ENCODE data around the gene NUTM2F.
"Not testable (repeated sequence)": the region's sequence is repeated elsewhere in the genome, so short reads cannot be mapped to it uniquely, and the experiment has no call there.

The NUTM2F gene

DNA sequence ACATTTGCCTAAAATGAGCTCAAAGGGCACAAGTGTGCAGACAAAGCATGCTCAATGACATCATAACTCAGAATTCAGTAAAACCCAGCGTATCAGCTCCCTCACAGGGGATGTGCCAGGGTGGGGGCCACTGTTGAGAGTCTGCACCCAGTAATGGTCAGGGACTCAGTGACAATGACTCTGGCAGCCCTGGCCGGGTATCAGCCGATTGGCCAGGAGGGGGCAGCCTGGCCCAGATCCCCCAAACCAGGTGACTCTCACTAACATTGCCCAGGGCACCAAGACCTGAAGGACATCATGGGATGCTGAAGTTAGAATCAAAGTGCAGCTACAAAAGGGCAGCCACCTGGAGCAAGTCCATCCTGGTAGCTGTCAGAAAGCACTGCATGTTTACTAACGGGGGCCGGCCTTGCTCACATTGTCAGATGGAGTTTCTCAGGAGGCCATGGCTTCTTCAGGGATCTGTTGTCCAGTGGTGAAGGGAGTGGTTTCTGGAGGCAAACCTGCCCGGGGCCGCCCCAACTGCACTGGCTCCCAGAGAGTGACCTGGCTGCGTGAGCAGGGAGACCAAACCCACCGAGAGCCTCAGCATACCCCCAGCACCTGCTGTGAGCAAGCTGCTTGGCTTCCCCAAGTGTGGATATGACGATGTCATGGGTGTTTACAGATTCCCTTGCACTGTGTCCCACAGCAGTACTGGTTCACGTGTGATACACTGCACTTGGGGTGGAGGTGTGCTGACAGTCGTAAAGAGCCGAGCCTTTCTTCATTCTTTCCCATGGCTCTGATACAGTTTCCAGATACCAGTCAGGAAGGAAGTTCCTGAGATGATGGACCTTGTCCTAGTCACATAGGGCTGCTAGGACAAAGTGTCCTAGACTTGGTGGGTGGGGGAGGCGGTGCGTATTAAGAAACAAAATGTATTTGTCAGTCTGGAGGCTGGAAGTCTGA lies 13.1 kb downstream of the NUTM2F start:
- not testable (repeated sequence) for DNase-seq

DNA sequence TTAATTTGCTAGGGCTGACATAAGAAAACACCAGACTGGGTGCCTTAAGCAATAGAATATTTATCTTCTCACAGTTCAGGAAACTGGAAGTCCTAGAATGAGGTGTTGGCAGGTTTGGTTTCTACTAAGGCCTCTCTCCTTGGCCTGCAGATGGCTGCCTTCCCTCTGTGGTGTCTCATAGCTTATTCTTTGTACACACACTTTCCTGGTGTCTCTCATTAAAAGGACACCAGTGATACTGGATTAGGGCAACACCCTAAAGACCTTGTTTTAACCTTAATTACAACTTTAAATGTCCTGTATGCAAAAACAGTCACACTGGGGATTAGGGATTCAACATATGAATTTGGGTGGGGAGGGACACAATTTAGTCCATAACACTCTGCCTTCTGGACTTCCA lies 25.1 kb downstream of the NUTM2F start:
- DNase-seq, result no peak

GRCh38 chr9:94302426-94302825 lies 26.0 kb downstream of the NUTM2F start:
- no peak for DNase-seq

GRCh38 chr9:94301583-94301982 lies 26.9 kb downstream of the NUTM2F start:
- DNase-seq, result no peak

GRCh38 chr9:94300470-94301301 lies 27.8 kb downstream of the NUTM2F start:
- no peak for DNase-seq

DNA sequence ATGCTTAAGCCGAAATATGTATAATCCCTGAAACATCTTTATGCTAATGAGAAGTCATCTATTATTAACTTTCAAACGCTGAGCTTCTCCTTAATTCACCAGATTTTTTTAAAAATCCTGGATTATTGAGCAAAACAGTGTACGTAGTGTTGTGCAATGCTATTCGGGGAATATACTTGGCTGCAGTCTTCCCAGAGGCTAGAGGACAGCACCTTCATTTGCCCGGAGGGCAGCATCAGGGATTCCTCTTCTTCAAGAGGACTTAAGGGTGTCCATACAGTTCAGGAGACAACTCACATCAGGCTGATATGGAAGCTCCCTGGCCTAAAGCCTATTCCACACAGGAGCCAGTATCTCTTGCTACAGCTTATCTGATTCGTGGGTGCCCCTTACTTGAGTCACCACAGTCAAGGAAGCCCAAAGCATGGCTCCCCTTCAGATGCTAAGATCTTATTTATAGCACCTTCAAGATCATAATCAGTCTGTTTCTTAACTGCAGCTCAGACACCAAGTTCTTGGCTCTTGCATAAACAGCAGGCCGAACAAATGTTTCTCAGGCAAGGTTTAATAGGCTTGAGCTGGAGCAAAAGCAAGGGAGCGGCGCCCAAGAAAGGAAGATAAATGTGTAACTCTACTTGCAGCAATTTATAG lies 29.4 kb downstream of the NUTM2F start:
- no peak for DNase-seq

GRCh38 chr9:94289691-94290090 lies 38.8 kb downstream of the NUTM2F start:
- DNase-seq, result no peak

- no peak for DNase-seq
Measured at GRCh38 chr9:94287877-94288513, 40.4 kb downstream of the NUTM2F start.

DNA sequence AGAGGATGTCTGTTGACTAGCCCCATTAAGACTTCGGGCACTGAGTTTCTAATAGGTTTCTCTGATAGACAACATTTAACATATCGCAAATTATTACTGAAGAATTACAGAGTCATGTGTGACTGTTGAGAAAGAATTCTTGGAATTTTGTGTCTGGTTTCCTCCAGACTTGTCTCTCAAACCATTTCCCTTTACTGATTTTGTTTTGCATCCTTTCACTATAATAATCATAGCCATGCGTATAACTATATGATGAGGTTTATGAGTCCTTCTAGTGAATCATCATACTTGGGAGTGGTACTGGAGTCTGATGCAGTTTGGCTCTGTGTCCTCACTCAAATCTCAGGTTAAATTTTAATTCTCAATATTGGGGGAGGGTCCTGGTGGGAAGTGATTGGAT lies 42.3 kb downstream of the NUTM2F start:
- no peak for DNase-seq

DNA sequence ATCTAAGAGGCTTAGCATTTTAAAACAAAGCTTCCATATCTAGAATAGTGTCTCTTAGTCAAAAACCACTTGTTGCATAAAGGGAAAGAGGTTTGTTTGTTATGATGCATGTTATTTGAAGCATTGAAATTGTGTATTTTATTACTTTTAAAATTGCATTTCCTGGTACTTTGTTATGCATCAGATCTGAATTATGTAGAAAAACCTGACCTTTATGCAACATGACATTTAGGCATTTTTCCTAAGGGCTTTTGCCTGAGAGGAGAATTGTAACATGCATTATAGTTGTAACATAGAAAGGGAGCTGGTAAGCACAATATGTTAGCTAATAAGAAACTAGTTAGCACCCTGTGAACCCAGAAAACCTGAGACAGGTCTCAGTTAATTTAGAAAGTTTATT lies 47.3 kb downstream of the NUTM2F start:
- DNase-seq, result no peak

DNA sequence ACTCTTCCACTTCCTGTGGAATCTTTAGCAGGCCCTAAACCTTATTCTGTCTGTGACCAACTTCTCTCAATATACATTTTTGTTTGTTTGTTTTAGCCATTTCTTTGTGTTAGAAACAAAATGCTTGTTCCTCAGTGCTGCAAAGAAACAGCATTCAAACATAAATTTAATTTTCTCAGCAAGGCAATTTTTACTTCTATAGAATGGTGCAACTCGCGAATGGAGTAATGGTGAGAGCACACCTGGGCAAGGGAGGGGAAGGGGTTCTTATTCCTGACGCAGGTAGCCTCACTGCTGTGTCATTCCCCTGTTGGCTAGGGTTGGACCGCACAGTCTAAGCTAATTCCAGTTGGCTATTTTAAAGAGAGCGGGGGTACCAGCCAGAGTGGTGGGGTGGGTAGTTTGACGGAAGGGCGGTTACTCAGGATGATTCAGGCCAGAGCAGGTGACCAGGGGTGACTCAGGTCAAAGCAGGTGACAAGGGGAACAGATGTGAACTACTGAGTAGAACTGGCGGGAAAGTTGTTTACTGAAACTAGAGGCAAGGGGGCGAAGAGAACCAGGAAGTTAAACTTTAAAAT lies 47.9 kb downstream of the NUTM2F start:
- DNase-seq, result no peak

- DNase-seq, result no peak
Measured at GRCh38 chr9:94277885-94278536, 50.4 kb downstream of the NUTM2F start.

DNA sequence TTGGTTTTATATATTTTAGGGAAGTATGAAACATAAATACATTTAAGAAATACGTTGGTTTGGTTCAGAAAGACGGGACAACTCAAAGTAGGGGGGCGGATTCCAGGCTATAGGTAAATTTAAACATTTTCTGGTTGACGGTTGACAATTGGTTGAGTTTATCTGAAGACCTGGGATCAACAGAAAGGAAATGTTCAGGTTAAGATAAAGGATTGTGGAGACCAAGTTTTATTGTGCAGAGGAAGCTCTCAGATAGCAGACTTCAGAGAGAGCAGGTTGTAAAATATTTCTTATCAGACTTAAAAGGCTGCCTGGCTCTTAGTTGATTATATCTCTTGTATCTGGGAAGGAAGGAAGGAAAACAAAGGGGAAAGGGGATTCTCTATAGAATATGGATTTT lies 51.4 kb downstream of the NUTM2F start:
- DNase-seq, result not testable (repeated sequence)

DNA sequence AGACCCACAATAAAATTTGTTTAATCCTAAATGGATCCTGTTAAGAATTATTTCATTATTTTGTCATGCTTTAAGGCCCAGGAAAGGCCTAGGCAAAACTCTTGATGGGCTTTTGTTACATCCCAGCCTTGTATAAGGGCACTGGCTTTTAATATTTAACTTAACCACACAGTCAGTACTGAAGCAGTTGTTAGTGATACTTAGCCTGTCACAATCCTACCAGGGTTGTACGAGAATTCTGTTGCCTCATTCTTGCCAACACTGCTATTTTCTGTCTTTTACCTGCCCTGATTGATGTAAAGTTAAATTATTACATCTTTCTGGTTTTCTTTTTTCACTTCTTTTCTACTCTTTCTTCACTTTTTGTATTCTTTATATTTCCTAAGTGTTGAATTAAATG lies 58.4 kb downstream of the NUTM2F start:
- DNase-seq, result no peak

- DNase-seq, result no peak
Measured at GRCh38 chr9:94269264-94269663, 59.2 kb downstream of the NUTM2F start.
